GM21528 (cell line): ENCODE measurements around the gene NRXN3.

Experiments
- ATAC-seq: cut with Tn5 transposase; IDR thresholded peaks from one replicate; pipeline ENCODE4 v1.9.1; 2021; ENCODE audit warnings: mild to moderate bottlenecking, moderate library complexity; ENCODE audit not compliant: unreplicated experiment, low FRiP score

Gene NRXN3

GRCh38 chr14:79658769-79659168, 1488.6 kb downstream of the NRXN3 start:
- no peak for ATAC-seq

GRCh38 chr14:79660053-79660939, 1490.1 kb downstream of the NRXN3 start:
- no peak for ATAC-seq

GRCh38 chr14:79661752-79662151, 1491.6 kb downstream of the NRXN3 start:
- no peak for ATAC-seq

GRCh38 chr14:79663453-79663852, 1493.3 kb downstream of the NRXN3 start:
- no peak for ATAC-seq

- no peak for ATAC-seq
Observed at GRCh38 chr14:79665556-79665955, 1495.4 kb downstream of the NRXN3 start.

GRCh38 chr14:79668951-79669350, 1498.8 kb downstream of the NRXN3 start:
- ATAC-seq = no peak

- ATAC-seq = no peak
Observed at GRCh38 chr14:79670811-79671210, 1500.6 kb downstream of the NRXN3 start.

GRCh38 chr14:79680087-79680486, 1509.9 kb downstream of the NRXN3 start:
- ATAC-seq = no peak

- no peak for ATAC-seq
Observed at GRCh38 chr14:79686196-79686595, 1516.0 kb downstream of the NRXN3 start.

GRCh38 chr14:79690960-79691359, 1520.8 kb downstream of the NRXN3 start:
- ATAC-seq = no peak

GRCh38 chr14:79693935-79694334, 1523.8 kb downstream of the NRXN3 start:
- ATAC-seq = no peak

- no peak for ATAC-seq
Observed at GRCh38 chr14:79695307-79695706, 1525.1 kb downstream of the NRXN3 start.

GRCh38 chr14:79698298-79698711, 1528.1 kb downstream of the NRXN3 start:
- ATAC-seq = no peak

GRCh38 chr14:79699206-79699605, 1529.0 kb downstream of the NRXN3 start:
- ATAC-seq = no peak

GRCh38 chr14:79701371-79701770, 1531.2 kb downstream of the NRXN3 start:
- no peak for ATAC-seq

- no peak for ATAC-seq
Observed at GRCh38 chr14:79702197-79702596, 1532.0 kb downstream of the NRXN3 start.

GRCh38 chr14:79703209-79703608, 1533.0 kb downstream of the NRXN3 start:
- no peak for ATAC-seq

GRCh38 chr14:79704041-79704807, 1534.1 kb downstream of the NRXN3 start:
- ATAC-seq = no peak

- ATAC-seq = no peak
Observed at GRCh38 chr14:79705126-79705894, 1535.1 kb downstream of the NRXN3 start.

- ATAC-seq = no peak
Observed at GRCh38 chr14:79706382-79706781, 1536.2 kb downstream of the NRXN3 start.
